OCI-LY1 (cell line): ENCODE measurements around the gene PSMD5.

Experiments used
- CTCF ChIP-seq: fragments of 200-600 bp; sonication (generic), shearing (Covaris generic); IDR thresholded peaks from 2 replicates; pipeline ENCODE4 v1.5.1; 2017; ENCODE audit warnings: mild to moderate bottlenecking, antibody characterized with exemption, low read length, moderate library complexity, mixed read lengths
- EZH2 ChIP-seq: fragments of 200-600 bp; sonication (generic), shearing (Covaris generic); IDR thresholded peaks from 2 replicates; pipeline ENCODE4 v1.8.0; 2017; ENCODE audit warnings: borderline replicate concordance, mixed run types, mild to moderate bottlenecking, antibody characterized with exemption, low read length, moderate library complexity, mixed read lengths

GRCh38 chr9:120860083-120860482 is 17.4 kb upstream of the PSMD5 start:
- TF ChIP-seq CTCF: no peak
- TF ChIP-seq EZH2: no peak
